ENCODE data around the gene SATB2. TPM values are rescaled to one million over a fixed set of nuclear protein-coding genes. Genes with fewer than 3 reads are reported as not detected.

Gene SATB2
- total RNA-seq, 1 experiment from 2014 or later: 13.8 TPM

GRCh38 chr2:199370150-199370780, 87.5 kb downstream of the SATB2 start:
- ChIA-PET POLR2A (interaction anchor here (0.7 kb wide), 1 partner anchor 12 kb away, joined by 3 read pairs; no protein-coding TSS in a partner anchor), CTCF (no interaction called here)
- ATAC-seq: no peak

More at GRCh38 chr2:199370150-199370780, 87.5 kb downstream of the SATB2 start:
- Histone ChIP-seq H3K4me1 (ENCODE audit: control insufficient read depth in 1 of 2, insufficient read depth in 2 of 2, low read length in 2 of 2) (peaks cover 0 to 11% of the 10 kb centered on the region in 2 experiments; a peak in 2 of 4 replicates), H3K27me3 (ENCODE audit: insufficient read depth, low read length) (no peaks in the 10 kb centered on the region), H4K20me1 (ENCODE audit: insufficient read depth) (no peaks in the 10 kb centered on the region), H3K9ac (ENCODE audit: low read length) (no peak overlapping the region), H3K79me2 (ENCODE audit: insufficient read depth, low read length) (no peaks in the 10 kb centered on the region), H2AFZ (ENCODE audit: low read depth, low read length, poor library complexity, severe bottlenecking) (no peak overlapping the region), H3K36me3 (ENCODE audit: control insufficient read depth in 1 of 2, insufficient read depth in 2 of 2, low read length in 2 of 2) (no peaks in the 10 kb centered on the region; a peak in 1 of 4 replicates), H3K4me3 (replicated peaks in 1 of 2; ENCODE audit: low read depth in 1 of 2, low read length in 2 of 2) (no peak overlapping the region), H3K9me2 (ENCODE audit: insufficient read depth) (no peaks in the 10 kb centered on the region), H3K4me2 (ENCODE audit: low read length) (no peak overlapping the region), H3K9me3 (ENCODE audit: control insufficient read depth in 1 of 2, insufficient read depth in 1 of 2, low read depth in 1 of 2, low read length in 2 of 2) (no peaks in the 10 kb centered on the region), H3K27ac (ENCODE audit: low read depth, low read length) (no peak overlapping the region)
- RAD21 ChIA-PET (ENCODE audit: low non-redundant PET in 1 of 2, low total read pairs in 2 of 2, uncharacterized antibody in 2 of 2, unreplicated experiment in 2 of 2): no interaction called here
- TF ChIP-seq ZBTB33 (IDR thresholded peaks at IDR 0.05; ENCODE audit: extremely low read depth, insufficient replicate concordance, low read length) (no peak), SRF (IDR thresholded peaks at IDR 0.05; ENCODE audit: low read depth) (no peak), MAX (IDR thresholded peaks at IDR 0.05) (no peak), CBX3 (IDR thresholded peaks at IDR 0.05; ENCODE audit: low read depth) (no peak), ZNF274 (IDR thresholded peaks at IDR 0.05; ENCODE audit: low read depth, low read length) (no peak), POLR2A (IDR thresholded peaks at IDR 0.05; ENCODE audit: borderline replicate concordance, extremely low read depth, insufficient read depth, insufficient read length) (no peak), TCF7L2 (IDR thresholded peaks at IDR 0.05; ENCODE audit: borderline replicate concordance, extremely low read depth, insufficient read depth, insufficient read length) (no peak), ATF3 (IDR thresholded peaks at IDR 0.05) (no peak), ZFX (IDR thresholded peaks at IDR 0.05) (no peak), YY1 (IDR thresholded peaks at IDR 0.05; ENCODE audit: extremely low read depth, insufficient replicate concordance, low read depth, low read length) (no peak), SP1 (IDR thresholded peaks at IDR 0.05; ENCODE audit: low read depth) (no peak), JUND (IDR thresholded peaks at IDR 0.05) (no peak), FOSL1 (IDR thresholded peaks at IDR 0.05; ENCODE audit: low read depth) (no peak), RAD21 (IDR thresholded peaks at IDR 0.05; ENCODE audit: low read depth) (no peak), POLR2AphosphoS5 (IDR thresholded peaks at IDR 0.05; ENCODE audit: low read depth, low read length) (no peak), SIN3A (IDR thresholded peaks at IDR 0.05; ENCODE audit: low read depth) (no peak), ELF1 (IDR thresholded peaks at IDR 0.05; ENCODE audit: borderline replicate concordance, low read depth) (no peak), REST (IDR thresholded peaks at IDR 0.05; ENCODE audit: low read depth) (no peak), EZH2 (IDR thresholded peaks at IDR 0.05) (no peak), EGR1 (IDR thresholded peaks at IDR 0.05; ENCODE audit: low read depth) (no peak)
- intact Hi-C loops (cut with micrococcal nuclease): no loop called here
- no peak for DNase-seq (ENCODE audit: low read depth, low spot score)
- BruUV-seq (replicated peaks): no TSS peak

Data from HCT116 (cell line).